Activated B cell treated with CpG ODN at 0.5 μM for 24 hours (primary cell): ENCODE measurements around the gene USP20. TPM values are rescaled to one million over a fixed set of nuclear protein-coding genes. Genes with fewer than 3 reads are reported as not detected.

Experiments used
- ATAC-seq: fragments of 200-7000 bp; cut with Tn5 transposase; one replicate; pipeline ENCODE4 v1.10.0; 2021; ENCODE audit warnings: low read depth, mild to moderate bottlenecking, moderate library complexity
- CTCF ChIA-PET: fragments of 350-600 bp; sonication (Branson Sonifier 250); formaldehyde crosslinking; loops from one replicate; lab custom pipeline; 2021; ENCODE audit warnings: antibody characterized with exemption; lab: Charles Lee
- POLR2A ChIA-PET: fragments of 350-600 bp; sonication (Branson Sonifier 250); formaldehyde crosslinking; loops from one replicate; lab custom pipeline; 2021; ENCODE audit warnings: antibody characterized with exemption; lab: Charles Lee
- DNase-seq: peaks from one replicate; pipeline ENCODE4 v3.0.0; 2022
- H3K27ac Mint-ChIP-seq: one replicate; pipeline ENCODE4 v1.8.0; 2020; ENCODE audit warnings: mixed read lengths
- H3K27me3 Mint-ChIP-seq: one replicate; pipeline ENCODE4 v1.8.0; 2021; ENCODE audit warnings: mixed read lengths
- H3K36me3 Mint-ChIP-seq: one replicate; pipeline ENCODE4 v1.8.0; 2021; ENCODE audit warnings: low read depth, mixed read lengths
- H3K4me1 Mint-ChIP-seq: one replicate; pipeline ENCODE4 v1.8.0; 2021; ENCODE audit warnings: mixed read lengths
- H3K4me3 Mint-ChIP-seq: one replicate; pipeline ENCODE4 v1.8.0; 2020; ENCODE audit warnings: mild to moderate bottlenecking, mixed read lengths
- H3K9me3 Mint-ChIP-seq: one replicate; pipeline ENCODE4 v1.8.0; 2020; ENCODE audit warnings: mixed read lengths
- intact Hi-C: fragments of 100-400 bp; cut with micrococcal nuclease; formaldehyde crosslinking; loops from one replicate; pipeline ENCODE4 v1.15.1; 2024
- total RNA-seq: library from RNA; stranded (reverse); gene quantifications from 2 replicates; pipeline ENCODE4 v1.2.3, GENCODE V29; 2022
- TF ChIP-seq, protein P1 (sequence below): fragments of 200-600 bp; IDR thresholded peaks from one replicate; pipeline ENCODE4 v1.8.0; 2022; ENCODE audit warnings: antibody characterized with exemption, mild to moderate bottlenecking

The USP20 gene
- total RNA-seq, 1 donor from 2014 or later = 31.6 TPM

DNA sequence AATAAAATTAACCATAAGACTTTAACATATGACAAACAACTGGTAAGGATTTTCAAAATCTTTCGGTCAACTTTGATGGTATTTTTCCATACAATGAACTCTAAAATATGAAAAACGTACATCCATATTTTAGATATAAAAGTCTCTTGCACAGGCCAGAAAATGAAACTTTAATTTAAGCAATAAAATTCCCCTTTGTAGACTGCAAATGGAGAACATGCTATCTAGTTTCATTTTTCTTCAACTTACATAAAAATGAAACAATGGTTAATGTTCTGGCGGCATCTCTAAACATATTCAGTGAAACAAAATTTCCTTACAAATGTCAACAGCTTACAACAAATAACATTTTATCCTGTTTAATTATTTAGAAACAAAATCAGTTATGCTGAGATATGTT lies 84.0 kb downstream of the USP20 start:
- Mint-ChIP-seq H3K4me3 (no peak overlapping the region), H3K27me3 (no peaks in the 10 kb centered on the region), H3K9me3 (no peaks in the 10 kb centered on the region), H3K4me1 (peaks cover 24% of the 10 kb centered on the region), H3K27ac (no peak overlapping the region), H3K36me3 (peaks cover 83% of the 10 kb centered on the region)
- intact Hi-C loops = loop anchor here (2.0 kb wide), 2 partner anchors 14 to 34 kb away; no protein-coding TSS in a partner anchor
- ATAC-seq (no peak), DNase-seq (no peak)
- POLR2A ChIA-PET = interaction anchor here (0.6 to 1.1 kb wide), 4 partner anchors 18 to 124 kb away, joined by 3 to 5 read pairs (median 3); partner anchors contain the start of gene FNBP1
- CTCF ChIA-PET = interaction anchor here (1.3 kb wide), 2 partner anchors 14 to 33 kb away, joined by 3 read pairs; no protein-coding TSS in a partner anchor
- TF ChIP-seq, protein P1, sequence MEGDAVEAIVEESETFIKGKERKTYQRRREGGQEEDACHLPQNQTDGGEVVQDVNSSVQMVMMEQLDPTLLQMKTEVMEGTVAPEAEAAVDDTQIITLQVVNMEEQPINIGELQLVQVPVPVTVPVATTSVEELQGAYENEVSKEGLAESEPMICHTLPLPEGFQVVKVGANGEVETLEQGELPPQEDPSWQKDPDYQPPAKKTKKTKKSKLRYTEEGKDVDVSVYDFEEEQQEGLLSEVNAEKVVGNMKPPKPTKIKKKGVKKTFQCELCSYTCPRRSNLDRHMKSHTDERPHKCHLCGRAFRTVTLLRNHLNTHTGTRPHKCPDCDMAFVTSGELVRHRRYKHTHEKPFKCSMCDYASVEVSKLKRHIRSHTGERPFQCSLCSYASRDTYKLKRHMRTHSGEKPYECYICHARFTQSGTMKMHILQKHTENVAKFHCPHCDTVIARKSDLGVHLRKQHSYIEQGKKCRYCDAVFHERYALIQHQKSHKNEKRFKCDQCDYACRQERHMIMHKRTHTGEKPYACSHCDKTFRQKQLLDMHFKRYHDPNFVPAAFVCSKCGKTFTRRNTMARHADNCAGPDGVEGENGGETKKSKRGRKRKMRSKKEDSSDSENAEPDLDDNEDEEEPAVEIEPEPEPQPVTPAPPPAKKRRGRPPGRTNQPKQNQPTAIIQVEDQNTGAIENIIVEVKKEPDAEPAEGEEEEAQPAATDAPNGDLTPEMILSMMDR = no peak

DNA sequence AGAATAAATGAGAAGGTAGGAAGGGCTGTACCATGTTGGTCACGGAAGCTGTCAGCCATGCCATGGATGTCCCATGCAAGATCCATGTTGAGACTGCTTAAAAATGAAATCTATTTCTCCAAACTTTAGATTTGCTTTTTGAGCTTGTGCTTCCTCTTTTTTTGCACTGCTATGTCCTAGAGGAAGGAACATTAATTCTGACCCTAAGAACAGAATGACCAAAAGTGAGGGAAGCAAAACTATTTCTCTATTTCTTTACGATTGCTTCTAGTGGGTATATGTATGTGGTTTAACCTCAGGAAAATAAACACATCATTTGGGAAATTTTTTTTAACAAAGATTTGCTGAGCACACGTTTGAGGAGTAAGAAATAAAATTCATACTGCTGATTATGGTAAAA lies 84.6 kb downstream of the USP20 start:
- TF ChIP-seq, protein P1 = no peak
- Mint-ChIP-seq H3K36me3 (peaks cover 87% of the 10 kb centered on the region), H3K4me1 (peaks cover 24% of the 10 kb centered on the region)

DNA sequence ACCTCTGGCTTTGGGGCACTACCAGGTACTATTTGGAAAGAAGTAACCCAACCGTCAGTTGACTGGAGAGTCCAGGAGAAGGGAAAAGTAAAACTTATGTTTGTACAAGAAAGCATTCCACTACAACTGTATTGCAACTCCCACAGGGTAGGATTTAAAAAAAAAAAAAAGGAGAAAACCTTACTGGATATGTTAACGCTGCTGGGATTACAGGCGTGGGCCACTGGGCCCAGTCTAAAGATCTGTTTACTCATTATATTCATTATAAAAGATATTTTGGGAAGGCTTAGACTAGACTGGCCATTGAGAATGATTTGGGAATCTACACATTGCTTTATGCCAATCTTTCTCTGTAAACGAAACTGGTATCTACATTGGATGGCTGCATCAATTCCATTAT lies 86.6 kb downstream of the USP20 start:
- intact Hi-C loops = no loop called here
- no peak for ATAC-seq
- ChIA-PET CTCF (no interaction called here), POLR2A (interaction anchor here (0.6 to 0.8 kb wide), 2 partner anchors 27 to 28 kb away, joined by 3 to 7 read pairs; no protein-coding TSS in a partner anchor)
- Mint-ChIP-seq H3K36me3 (peaks cover 87% of the 10 kb centered on the region), H3K9me3 (no peaks in the 10 kb centered on the region), H3K27ac (peak overlapping the region; percentile 30), H3K4me3 (no peak overlapping the region), H3K4me1 (peaks cover 20% of the 10 kb centered on the region), H3K27me3 (no peaks in the 10 kb centered on the region)
- TF ChIP-seq, protein P1 = no peak
- no peak for DNase-seq

More for the DNA sequence above, 84.6 kb downstream of the USP20 start:
- ChIA-PET POLR2A (interaction anchor here (0.8 to 1.0 kb wide), 2 partner anchors 18 to 122 kb away, joined by 3 to 5 read pairs; no protein-coding TSS in a partner anchor), CTCF (interaction anchor here (1.3 to 1.4 kb wide), 3 partner anchors 13 to 35 kb away, joined by 3 read pairs; no protein-coding TSS in a partner anchor)
- H3K4me3 Mint-ChIP-seq = no peak overlapping the region
- DNase-seq (no peak), ATAC-seq (no peak)
- H3K27ac Mint-ChIP-seq = no peak overlapping the region
- intact Hi-C loops = loop anchor here (2.0 kb wide), 2 partner anchors 13 to 35 kb away; no protein-coding TSS in a partner anchor
- no peaks in the 10 kb centered on the region for H3K27me3 Mint-ChIP-seq
- no peaks in the 10 kb centered on the region for H3K9me3 Mint-ChIP-seq

DNA sequence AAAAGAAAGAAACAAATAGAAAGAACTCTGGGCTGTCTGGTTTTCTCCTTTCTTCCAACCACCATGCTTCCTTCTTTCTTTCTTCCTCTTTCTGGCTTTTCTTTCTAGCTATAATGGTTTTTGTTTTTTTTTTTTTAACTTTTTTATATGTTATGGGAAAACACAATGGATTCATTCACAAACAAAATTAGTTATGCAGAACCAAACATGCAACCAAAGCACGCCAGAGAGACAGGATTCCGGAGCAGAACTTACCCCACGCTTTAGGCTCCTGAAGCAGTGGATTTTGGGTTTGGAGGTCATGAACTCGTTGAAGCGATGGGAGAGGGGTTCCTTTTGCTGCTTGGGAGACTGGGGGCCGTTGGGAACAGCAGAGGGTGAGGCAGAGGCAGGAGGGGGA lies 88.3 kb downstream of the USP20 start:
- H3K36me3 Mint-ChIP-seq = peaks cover 87% of the 10 kb centered on the region
- H3K27me3 Mint-ChIP-seq = no peaks in the 10 kb centered on the region
- ChIA-PET POLR2A (interaction anchor here (0.6 kb wide), 1 partner anchor 33 kb away, joined by 5 read pairs; no protein-coding TSS in a partner anchor), CTCF (no interaction called here)
- ATAC-seq (no peak), DNase-seq (no peak)
- TF ChIP-seq, protein P1 = no peak
- intact Hi-C loops = no loop called here
- no peak overlapping the region for H3K27ac Mint-ChIP-seq
- peaks cover 16% of the 10 kb centered on the region for H3K4me1 Mint-ChIP-seq
- no peak overlapping the region for H3K4me3 Mint-ChIP-seq
- H3K9me3 Mint-ChIP-seq = no peaks in the 10 kb centered on the region

DNA sequence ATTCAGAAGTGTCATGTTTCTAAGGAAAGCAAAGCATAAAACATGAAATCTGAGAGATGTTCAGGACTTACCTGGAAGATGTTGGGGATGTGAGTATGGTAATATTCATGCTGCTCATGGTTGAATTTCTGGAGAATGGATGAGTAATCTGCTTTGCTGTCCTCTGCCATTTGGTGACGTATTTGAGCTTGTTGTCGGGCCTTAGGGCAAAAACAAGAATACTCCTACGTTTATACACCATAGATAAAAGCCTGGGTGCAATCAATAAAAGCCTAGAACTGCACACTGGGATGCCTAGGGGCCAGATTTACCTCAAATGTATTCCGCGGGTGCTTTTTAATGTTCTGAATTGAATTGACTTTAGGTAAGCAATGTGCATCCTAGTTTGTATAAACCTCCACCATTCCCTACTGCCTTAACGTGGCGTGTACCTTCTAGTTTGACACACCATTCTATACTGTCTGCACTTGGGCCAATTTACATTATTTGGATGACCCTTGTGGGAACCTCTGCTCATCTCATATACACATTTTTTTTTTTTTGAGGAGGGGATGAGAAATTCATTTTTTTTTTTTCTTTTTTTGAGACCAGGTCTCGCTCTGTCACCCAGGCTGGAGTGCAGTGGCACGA lies 94.4 kb downstream of the USP20 start:
- DNase-seq (no peak), ATAC-seq (no peak)
- POLR2A ChIA-PET = interaction anchor here (0.9 to 1.1 kb wide), 2 partner anchors 32 to 37 kb away, joined by 3 to 5 read pairs; no protein-coding TSS in a partner anchor
- TF ChIP-seq, protein P1 = no peak
- Mint-ChIP-seq H3K4me1 (peaks cover 31% of the 10 kb centered on the region), H3K4me3 (no peak overlapping the region), H3K36me3 (peaks cover 80% of the 10 kb centered on the region), H3K27ac (peak overlapping the region; percentile 22), H3K9me3 (no peaks in the 10 kb centered on the region), H3K27me3 (no peaks in the 10 kb centered on the region)
- intact Hi-C loops = loop anchor here (5.0 kb wide), 1 partner anchor 42 kb away; no protein-coding TSS in a partner anchor
- CTCF ChIA-PET = no interaction called here
